HG02798 (cell line): Measurements from ENCODE around the gene ASPRV1.
"Not testable (repeated sequence)": the region's sequence is repeated elsewhere in the genome, so short reads cannot be mapped to it uniquely, and the experiment has no call there.

Experiments
- ATAC-seq: cut with Tn5 transposase; IDR thresholded peaks from one replicate; pipeline ENCODE4 v1.9.1; 2021; ENCODE audit warnings: mild to moderate bottlenecking; ENCODE audit not compliant: unreplicated experiment, poor library complexity

ASPRV1 gene

DNA sequence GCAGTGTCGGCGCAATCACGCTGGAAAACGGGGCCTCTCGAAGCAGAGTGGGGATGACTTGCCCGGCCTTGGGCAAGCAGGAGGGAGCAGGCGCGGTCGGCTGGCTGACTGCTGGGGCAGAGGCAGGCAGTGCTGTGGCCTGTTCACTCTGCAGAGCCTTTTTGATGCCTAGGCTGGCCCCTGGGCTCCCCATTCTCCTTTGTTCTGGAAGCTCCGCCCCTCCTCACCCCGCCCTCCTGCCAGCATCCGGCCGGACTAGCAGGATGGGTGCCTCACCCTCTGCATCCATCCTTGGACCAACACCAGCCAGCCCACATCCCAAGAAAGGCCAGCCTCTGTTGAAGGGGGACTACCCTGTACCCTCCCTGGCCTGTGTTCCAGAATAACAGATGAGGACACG is at the start of gene ASPRV1:
ASPRV1 (minus strand) TSS at position 136 of the 400 bp plus-strand sequence. CDS start 195 bp downstream, outside the sequence.
- ATAC-seq, result no peak

- no peak for ATAC-seq
Observed at GRCh38 chr2:70010576-70011111, 49.2 kb upstream of the ASPRV1 start.

GRCh38 chr2:70009762-70010575 is 48.5 kb upstream of the ASPRV1 start:
- no peak for ATAC-seq

DNA sequence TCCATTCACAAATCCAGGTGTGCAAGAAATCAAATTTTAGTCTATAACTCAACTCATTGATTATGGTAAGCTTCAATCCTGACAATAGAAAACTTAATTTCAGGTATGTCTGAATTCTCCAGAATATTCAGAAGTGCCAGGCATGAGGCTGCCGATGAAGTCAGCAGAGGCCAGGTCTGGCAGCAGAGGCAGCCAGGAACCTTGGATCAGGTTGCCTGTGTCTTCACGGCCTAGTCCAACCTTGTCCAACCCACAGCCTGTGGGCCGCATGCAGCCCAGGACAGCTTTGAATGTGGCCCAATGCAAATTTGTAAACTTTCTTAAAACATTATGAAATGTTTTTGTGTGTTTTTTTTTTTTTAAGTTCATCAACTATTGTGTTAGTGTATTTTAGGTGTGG is 46.9 kb upstream of the ASPRV1 start:
- no peak for ATAC-seq

GRCh38 chr2:70007151-70007550 is 45.7 kb upstream of the ASPRV1 start:
- no peak for ATAC-seq

DNA sequence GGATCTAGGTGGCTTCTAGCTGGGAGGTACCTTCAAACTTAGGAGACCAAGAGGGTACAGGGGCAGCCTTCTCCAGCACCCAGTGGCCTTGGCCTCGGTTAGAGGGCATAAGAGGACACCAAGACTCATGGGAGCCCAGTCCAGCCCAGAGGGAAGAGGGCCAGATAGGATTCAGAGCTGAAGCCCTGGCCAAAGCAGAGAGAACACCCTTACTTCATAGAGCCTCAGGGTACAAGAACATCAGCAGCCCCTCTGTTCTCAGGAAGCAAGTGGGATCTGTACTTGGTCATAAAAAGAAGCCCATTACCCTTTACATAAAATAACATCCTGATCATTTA is 45.0 kb upstream of the ASPRV1 start:
- ATAC-seq, result no peak

DNA sequence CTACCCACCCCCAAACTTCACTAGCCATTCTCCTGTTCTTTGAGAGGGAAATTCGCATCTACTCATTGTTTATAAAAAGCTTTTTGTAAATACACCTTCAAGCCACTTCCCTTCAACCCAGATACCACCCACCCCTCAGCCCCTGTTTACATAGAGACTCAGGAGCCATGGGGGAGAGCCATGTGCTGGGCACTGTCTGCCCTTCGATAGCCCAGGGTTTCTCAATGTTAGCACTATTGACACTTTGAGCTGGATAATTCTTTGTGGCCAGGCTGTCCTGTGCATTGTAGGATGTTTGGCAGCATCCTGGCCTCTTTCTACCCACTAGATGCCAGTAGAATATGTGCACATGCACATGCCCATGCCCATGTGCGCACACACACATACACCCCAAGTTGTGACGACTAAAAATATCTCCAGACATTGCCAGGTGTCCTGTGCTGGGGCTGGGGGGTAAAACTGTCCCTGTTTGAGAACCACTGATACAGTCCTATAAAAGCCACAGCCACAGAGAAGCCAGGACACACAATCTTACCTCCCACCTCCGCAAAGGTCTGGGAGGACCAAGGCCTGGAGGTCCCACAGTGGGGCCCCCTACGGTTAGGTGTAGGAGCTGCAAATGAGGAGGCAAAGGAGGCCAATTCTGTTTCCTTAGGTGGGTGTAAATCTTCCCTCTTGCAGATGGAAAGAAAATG is 44.5 kb upstream of the ASPRV1 start:
- no peak for ATAC-seq

GRCh38 chr2:70005216-70005615 is 43.8 kb upstream of the ASPRV1 start:
- ATAC-seq, result no peak

GRCh38 chr2:70003093-70003830 is 41.8 kb upstream of the ASPRV1 start:
- ATAC-seq, result no peak

GRCh38 chr2:70002241-70002899 is 40.9 kb upstream of the ASPRV1 start:
- no peak for ATAC-seq

DNA sequence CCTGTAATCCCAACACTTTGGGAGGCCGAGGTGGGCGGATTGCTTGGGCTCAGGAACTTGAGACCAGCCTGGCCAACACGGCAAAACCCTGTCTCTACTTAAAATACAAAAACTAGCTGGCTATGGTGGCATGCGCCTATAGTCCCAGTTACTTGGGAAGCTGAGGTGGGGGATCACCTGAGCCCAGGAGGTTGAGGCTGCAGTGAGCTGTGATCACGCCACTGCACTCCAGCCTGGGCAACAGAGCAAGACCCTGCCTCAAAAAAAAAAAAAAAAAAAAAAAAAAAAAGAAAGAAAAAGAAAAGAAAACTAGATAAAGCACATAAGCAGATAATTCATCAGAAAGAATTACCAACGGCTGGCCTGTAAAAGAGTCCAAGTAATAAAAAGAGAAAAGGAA is 39.1 kb upstream of the ASPRV1 start:
- ATAC-seq, result not testable (repeated sequence)

DNA sequence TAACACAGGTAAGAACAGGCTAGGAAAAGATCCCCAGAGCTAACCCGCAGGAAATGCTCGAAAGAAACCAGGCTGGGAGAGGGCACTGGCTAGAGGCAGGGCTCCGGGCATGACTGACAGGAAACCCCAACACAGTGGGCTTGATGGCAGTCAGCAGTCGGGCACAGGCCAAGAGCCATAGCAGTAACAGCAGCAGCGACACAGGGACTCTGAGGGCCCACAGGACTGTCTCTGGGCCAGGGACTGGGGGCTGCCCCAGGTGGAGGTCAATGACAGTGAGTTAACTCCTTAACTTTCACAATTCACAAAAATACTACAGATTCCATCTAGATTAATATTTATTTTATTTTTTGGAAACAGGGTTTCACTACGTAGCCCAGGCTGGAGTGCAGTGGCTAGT is 37.3 kb upstream of the ASPRV1 start:
- no peak for ATAC-seq

GRCh38 chr2:69997015-69997830 is 35.8 kb upstream of the ASPRV1 start:
- no peak for ATAC-seq

- no peak for ATAC-seq
Observed at GRCh38 chr2:69995511-69995910, 34.1 kb upstream of the ASPRV1 start.

DNA sequence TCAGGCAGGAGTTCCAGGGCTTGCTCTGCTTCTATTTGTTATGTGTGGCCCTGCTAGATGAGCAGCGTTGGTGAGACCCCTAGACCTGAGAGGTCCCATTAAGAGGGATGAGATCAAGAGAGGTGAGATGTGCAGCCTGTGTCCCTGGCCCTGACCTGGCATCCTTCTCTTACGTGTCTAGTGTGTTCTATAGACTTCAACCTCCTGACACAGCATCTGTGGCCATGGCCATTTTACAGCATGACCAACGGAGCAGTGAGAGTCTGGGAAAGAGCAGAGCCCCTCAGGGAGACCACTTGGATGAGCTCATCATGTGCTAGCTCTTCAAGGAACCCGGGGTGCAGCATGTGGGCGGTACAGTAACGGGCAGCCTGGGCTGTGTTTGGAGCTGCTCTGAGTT is 32.7 kb upstream of the ASPRV1 start:
- ATAC-seq, result no peak

DNA sequence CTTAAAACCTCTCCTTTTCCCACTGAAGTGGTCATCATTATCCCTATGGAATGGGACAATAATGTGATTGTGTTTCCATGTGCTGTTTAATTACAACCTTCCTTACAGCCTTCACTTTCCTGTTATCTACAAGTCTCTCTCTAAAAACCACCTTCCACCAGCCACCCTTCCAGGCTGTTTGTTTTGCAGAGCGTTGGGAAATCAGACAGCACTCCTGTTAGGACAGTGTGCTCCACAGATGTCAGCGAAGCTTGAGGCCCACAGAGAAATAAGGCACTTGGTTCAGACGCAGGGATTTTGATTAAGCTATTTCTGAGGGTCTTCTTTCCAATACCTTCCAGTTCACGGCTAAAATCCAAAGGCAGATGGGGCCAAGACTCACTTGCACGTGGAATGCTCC is 32.3 kb upstream of the ASPRV1 start:
- ATAC-seq, result no peak

DNA sequence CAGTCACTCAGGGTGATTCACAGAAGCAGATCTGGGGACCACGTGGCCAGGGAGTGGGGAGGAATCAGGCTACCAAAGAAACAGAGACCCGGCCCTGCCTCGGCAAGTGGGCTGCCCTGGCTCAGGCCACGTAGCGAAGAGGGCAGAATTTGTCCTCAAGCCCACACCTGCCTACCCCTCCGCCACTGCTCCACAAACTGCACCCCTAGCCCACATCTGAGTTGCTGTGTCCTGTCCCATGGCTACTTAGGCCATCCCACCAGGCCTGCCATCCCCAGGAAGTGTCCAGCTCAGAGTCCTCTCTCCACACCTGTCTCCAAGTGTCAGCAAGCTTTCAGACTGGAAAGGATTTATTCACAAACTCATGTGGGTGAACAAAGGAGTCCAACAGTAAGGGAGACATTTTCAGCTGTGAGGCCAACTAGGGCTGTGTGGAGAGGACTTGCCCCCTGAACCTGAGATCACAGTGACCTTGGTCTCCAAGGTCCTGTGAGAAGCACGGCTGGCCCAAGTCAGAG is 31.7 kb upstream of the ASPRV1 start:
- ATAC-seq, result no peak

DNA sequence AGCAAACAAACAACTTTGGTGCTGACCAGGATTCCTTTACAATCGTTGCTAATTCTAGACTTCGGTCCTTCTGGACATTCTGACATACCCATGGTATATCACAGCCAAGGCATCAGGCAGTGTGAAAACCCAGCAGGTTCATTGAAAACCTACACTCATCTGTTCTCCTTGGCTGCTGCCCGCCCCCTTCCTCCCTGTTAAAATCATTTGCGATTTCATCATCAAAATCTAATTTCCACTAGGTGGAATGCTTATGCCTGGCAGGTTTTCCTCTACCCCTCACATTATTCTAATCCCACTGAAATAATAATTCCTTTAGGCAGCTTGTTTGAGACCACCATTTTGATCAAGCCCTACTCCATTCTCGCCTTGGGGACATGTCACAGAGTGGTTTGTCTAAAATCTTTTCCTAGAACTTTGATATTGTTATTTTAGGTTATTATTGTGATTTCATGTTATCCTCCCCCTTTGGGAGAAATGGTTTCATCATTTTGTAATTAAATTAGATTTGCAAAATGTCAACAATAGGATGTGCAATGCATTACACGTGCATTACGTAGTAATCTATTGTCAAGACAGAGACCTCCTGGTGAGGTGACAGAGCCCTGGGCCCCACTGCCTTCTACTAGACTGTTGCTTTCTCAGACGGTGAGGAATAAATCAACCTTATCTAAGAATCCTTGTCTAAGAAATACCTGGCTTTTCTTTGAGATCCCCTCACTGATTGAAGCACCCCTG is 31.0 kb upstream of the ASPRV1 start:
- ATAC-seq, result no peak
